ENCODE results near the gene ESRRB.

ESRRB gene

GRCh38 chr14:76408877-76409276 is 32.9 kb downstream of the ESRRB start:
- DNase-seq = no peak

GRCh38 chr14:76412501-76412900 is 36.6 kb downstream of the ESRRB start:
- no peak for DNase-seq

- no peak for DNase-seq
Measured at GRCh38 chr14:76413106-76413961, 37.4 kb downstream of the ESRRB start.

GRCh38 chr14:76413962-76414600 is 38.1 kb downstream of the ESRRB start:
- DNase-seq = no peak

- no peak for DNase-seq
Measured at GRCh38 chr14:76419399-76419798, 43.5 kb downstream of the ESRRB start.

GRCh38 chr14:76420827-76421226 is 44.9 kb downstream of the ESRRB start:
- no peak for DNase-seq

- no peak for DNase-seq
Measured at GRCh38 chr14:76421662-76422061, 45.7 kb downstream of the ESRRB start.

GRCh38 chr14:76422662-76423061 is 46.7 kb downstream of the ESRRB start:
- DNase-seq = no peak

- no peak for DNase-seq
Measured at GRCh38 chr14:76423534-76423933, 47.6 kb downstream of the ESRRB start.

- no peak for DNase-seq
Measured at GRCh38 chr14:76424359-76424758, 48.4 kb downstream of the ESRRB start.

- no peak for DNase-seq
Measured at GRCh38 chr14:76426161-76426696, 50.3 kb downstream of the ESRRB start.

GRCh38 chr14:76428611-76429010 is 52.7 kb downstream of the ESRRB start:
- no peak for DNase-seq

GRCh38 chr14:76430017-76430416 is 54.1 kb downstream of the ESRRB start:
- DNase-seq = no peak

- no peak for DNase-seq
Measured at GRCh38 chr14:76430475-76430980, 54.6 kb downstream of the ESRRB start.

GRCh38 chr14:76431538-76431937 is 55.6 kb downstream of the ESRRB start:
- no peak for DNase-seq

GRCh38 chr14:76432827-76433752 is 57.2 kb downstream of the ESRRB start:
- DNase-seq = no peak

- no peak for DNase-seq
Measured at GRCh38 chr14:76434220-76434619, 58.3 kb downstream of the ESRRB start.

GRCh38 chr14:76439237-76439775 is 63.4 kb downstream of the ESRRB start:
- DNase-seq = no peak

- no peak for DNase-seq
Measured at GRCh38 chr14:76446486-76446885, 70.5 kb downstream of the ESRRB start.

- no peak for DNase-seq
Measured at GRCh38 chr14:76446921-76447320, 71.0 kb downstream of the ESRRB start.

- DNase-seq = no peak
Measured at GRCh38 chr14:76450476-76450875, 74.5 kb downstream of the ESRRB start.

GRCh38 chr14:76456200-76456599 is 80.3 kb downstream of the ESRRB start:
- DNase-seq = peak; percentile 24
